ENCODE measurements around the gene SIRPG.

The SIRPG gene

GRCh38 chr20:1661542-1662299 is 4.1 kb upstream of the SIRPG start (continued):
- no peak for TF ChIP-seq ZNF148 (tag by site-specific recombination; IDR thresholded peaks at IDR 0.05; ENCODE audit: borderline replicate concordance)
- no peak for TF ChIP-seq ZNF658 (tag by site-specific recombination; IDR thresholded peaks at IDR 0.05)
- TF ChIP-seq ZBTB1 (tag by site-specific recombination; IDR thresholded peaks at IDR 0.05): no peak
- TF ChIP-seq ELK4 (IDR thresholded peaks at IDR 0.05; ENCODE audit: borderline replicate concordance, low read depth, low read length): no peak

GRCh38 chr20:1660246-1660645 is 2.7 kb upstream of the SIRPG start:
- H3K4me1 ChIP-seq (ENCODE audit: control insufficient read depth, insufficient read depth, low read length): peaks cover under 1% of the 10 kb centered on the region; the same call in 1 of the 2 replicates
- POLR2A ChIA-PET: no interaction called here

GRCh38 chr20:1656844-1657243 is 735 bp downstream of the SIRPG start:
- no peak overlapping the region for H3K4me3 ChIP-seq (ENCODE audit: low read depth, low read length)
- H3K4me1 ChIP-seq (ENCODE audit: control insufficient read depth, insufficient read depth, low read length): peaks cover 3% of the 10 kb centered on the region; the same call in 1 of the 2 replicates
- CTCF ChIA-PET: no interaction called here
- no peaks in the 10 kb centered on the region for H3K36me3 ChIP-seq (ENCODE audit: control insufficient read depth in 2 of 2, insufficient read depth in 1 of 2, low read length in 2 of 2)
- H3K27ac ChIP-seq (ENCODE audit: extremely low read depth, low read depth, low read length): no peak overlapping the region
- POLR2A ChIA-PET: no interaction called here
- H3K9me3 ChIP-seq (ENCODE audit: control insufficient read depth, insufficient read depth, low read depth, low read length): no peaks in the 10 kb centered on the region
- TF ChIP-seq ZNF223 (tag by site-specific recombination; IDR thresholded peaks at IDR 0.05) (no peak), ZNF398 (tag by site-specific recombination; IDR thresholded peaks at IDR 0.05) (no peak), REST (tag by site-specific recombination; IDR thresholded peaks at IDR 0.05) (no peak), KLF16 (tag by site-specific recombination; IDR thresholded peaks at IDR 0.05) (no peak), ZNF302 (tag by site-specific recombination; IDR thresholded peaks at IDR 0.05; ENCODE audit: low read depth) (no peak)

More at GRCh38 chr20:1660246-1660645, 2.7 kb upstream of the SIRPG start:
- no peaks in the 10 kb centered on the region for H3K9me3 ChIP-seq (ENCODE audit: control insufficient read depth, insufficient read depth, low read depth, low read length)
- TF ChIP-seq ZNF76 (tag by site-specific recombination; IDR thresholded peaks at IDR 0.05; ENCODE audit: borderline replicate concordance, low read depth) (no peak), REPIN1 (tag by site-specific recombination; IDR thresholded peaks at IDR 0.05; ENCODE audit: low read depth) (no peak), ZEB2 (tag by site-specific recombination; IDR thresholded peaks at IDR 0.05) (no peak), ZXDB (tag by site-specific recombination; IDR thresholded peaks at IDR 0.05) (no peak), KLF1 (tag by site-specific recombination; IDR thresholded peaks at IDR 0.05) (no peak), ZNF426 (tag by site-specific recombination; IDR thresholded peaks at IDR 0.05) (no peak), ZNF776 (tag by site-specific recombination; IDR thresholded peaks at IDR 0.05; ENCODE audit: borderline replicate concordance) (no peak), KLF7 (tag by site-specific recombination; IDR thresholded peaks at IDR 0.05; ENCODE audit: borderline replicate concordance) (no peak), CTCF (tag by site-specific recombination; IDR thresholded peaks at IDR 0.05) (no peak), ZBTB26 (tag by site-specific recombination; optimal IDR thresholded peaks at IDR 0.05) (no peak), ZNF274 (IDR thresholded peaks at IDR 0.05; ENCODE audit: low read length) (no peak), ZNF274 (tag by site-specific recombination; IDR thresholded peaks at IDR 0.05; ENCODE audit: borderline replicate concordance) (no peak), ZNF2 (tag by site-specific recombination; IDR thresholded peaks at IDR 0.05) (no peak)
- H3K36me3 ChIP-seq (ENCODE audit: control insufficient read depth in 2 of 2, insufficient read depth in 1 of 2, low read length in 2 of 2): no peaks in the 10 kb centered on the region
- CTCF ChIA-PET: interaction anchor here (0.6 kb wide), 1 partner anchor 116 kb away, joined by 3 read pairs; no protein-coding TSS in a partner anchor
- H3K4me3 ChIP-seq (ENCODE audit: low read depth, low read length): no peak overlapping the region
- no peak overlapping the region for H3K27ac ChIP-seq (ENCODE audit: extremely low read depth, low read depth, low read length)
